Mesothelial cell of epicardium (in vitro differentiated cells): ENCODE results near the gene GALNTL6. TPM values are rescaled to one million over a fixed set of nuclear protein-coding genes. Genes with fewer than 3 reads are reported as not detected.

Experiments used
- DNase-seq, 2 experiments: peaks; one replicate each; pipeline ENCODE4 v3.0.0; 2021; ENCODE audit warnings: low spot score in 2 of 2; ENCODE audit not compliant: unreplicated experiment in 2 of 2
- H3K27ac Mint-ChIP-seq: 2 replicates; pipeline ENCODE4 v1.8.0; 2021; ENCODE audit warnings: mixed read lengths
- H3K27me3 Mint-ChIP-seq: 2 replicates; pipeline ENCODE4 v1.8.0; 2021; ENCODE audit warnings: low read depth, mixed read lengths
- H3K36me3 Mint-ChIP-seq: 2 replicates; pipeline ENCODE4 v1.8.0; 2021; ENCODE audit warnings: mixed read lengths
- H3K4me1 Mint-ChIP-seq: 2 replicates; pipeline ENCODE4 v1.8.0; 2021; ENCODE audit warnings: mixed read lengths
- H3K4me3 Mint-ChIP-seq: 2 replicates; pipeline ENCODE4 v1.8.0; 2021; ENCODE audit warnings: mild to moderate bottlenecking, moderate library complexity, mixed read lengths
- H3K9me3 Mint-ChIP-seq: 2 replicates; pipeline ENCODE4 v1.8.0; 2021; ENCODE audit warnings: mixed read lengths
- total RNA-seq: library from RNA; stranded (reverse); gene quantifications from 3 replicates; pipeline ENCODE4 v1.2.1, GENCODE V29; 2021
- TF ChIP-seq, protein P1 (sequence below): fragments of 200-600 bp; sonication (generic); IDR thresholded peaks from one replicate; pipeline ENCODE4 v1.5.0; 2021; ENCODE audit warnings: antibody characterized with exemption; ENCODE audit not compliant: unreplicated experiment

The GALNTL6 gene
- total RNA-seq, 1 donor from 2014 or later, result 1.3 TPM

DNA sequence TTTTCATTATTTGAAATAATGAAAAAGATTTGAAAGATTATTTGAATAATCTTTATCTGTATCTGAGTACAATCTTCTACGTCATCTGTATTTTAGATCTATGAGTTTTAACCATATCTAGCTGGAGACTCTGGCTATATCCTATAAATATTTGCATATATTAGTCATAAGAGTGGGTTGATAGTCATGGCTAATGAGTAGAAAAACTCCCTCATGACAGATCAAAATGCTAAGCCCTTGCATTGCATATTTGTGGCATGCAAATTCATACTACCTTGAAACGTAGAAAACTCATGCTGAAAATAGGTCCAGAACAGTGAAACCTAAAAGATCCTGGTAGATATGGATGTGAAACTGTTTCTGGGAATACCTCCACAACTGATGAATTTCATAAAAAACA lies 291.3 kb downstream of the GALNTL6 start:
- Mint-ChIP-seq H3K27ac (no peak overlapping the region), H3K27me3 (no peaks in the 10 kb centered on the region), H3K9me3 (peaks cover 3% of the 10 kb centered on the region), H3K36me3 (no peaks in the 10 kb centered on the region), H3K4me3 (no peak overlapping the region), H3K4me1 (peaks cover 2% of the 10 kb centered on the region)
- TF ChIP-seq, protein P1, sequence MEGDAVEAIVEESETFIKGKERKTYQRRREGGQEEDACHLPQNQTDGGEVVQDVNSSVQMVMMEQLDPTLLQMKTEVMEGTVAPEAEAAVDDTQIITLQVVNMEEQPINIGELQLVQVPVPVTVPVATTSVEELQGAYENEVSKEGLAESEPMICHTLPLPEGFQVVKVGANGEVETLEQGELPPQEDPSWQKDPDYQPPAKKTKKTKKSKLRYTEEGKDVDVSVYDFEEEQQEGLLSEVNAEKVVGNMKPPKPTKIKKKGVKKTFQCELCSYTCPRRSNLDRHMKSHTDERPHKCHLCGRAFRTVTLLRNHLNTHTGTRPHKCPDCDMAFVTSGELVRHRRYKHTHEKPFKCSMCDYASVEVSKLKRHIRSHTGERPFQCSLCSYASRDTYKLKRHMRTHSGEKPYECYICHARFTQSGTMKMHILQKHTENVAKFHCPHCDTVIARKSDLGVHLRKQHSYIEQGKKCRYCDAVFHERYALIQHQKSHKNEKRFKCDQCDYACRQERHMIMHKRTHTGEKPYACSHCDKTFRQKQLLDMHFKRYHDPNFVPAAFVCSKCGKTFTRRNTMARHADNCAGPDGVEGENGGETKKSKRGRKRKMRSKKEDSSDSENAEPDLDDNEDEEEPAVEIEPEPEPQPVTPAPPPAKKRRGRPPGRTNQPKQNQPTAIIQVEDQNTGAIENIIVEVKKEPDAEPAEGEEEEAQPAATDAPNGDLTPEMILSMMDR, result no peak
- no peak for DNase-seq

DNA sequence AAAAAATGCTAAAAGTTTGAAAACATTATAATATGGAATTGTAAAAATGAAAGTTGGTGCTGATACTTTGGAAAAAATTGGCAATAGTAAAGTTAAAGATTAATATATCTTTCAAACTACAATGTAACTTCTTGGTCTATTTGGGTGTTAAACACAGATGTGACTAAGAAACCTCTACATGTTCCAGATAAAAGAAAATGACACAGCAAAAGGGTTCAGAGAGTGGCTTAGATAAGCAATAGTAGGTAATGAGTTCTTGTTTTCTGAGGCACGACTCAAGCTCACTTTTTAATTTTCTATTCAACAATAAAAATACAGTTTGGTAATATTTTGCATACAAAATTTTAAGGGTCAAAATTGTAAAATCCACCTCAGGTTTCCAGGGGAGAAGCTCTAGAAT lies 292.7 kb downstream of the GALNTL6 start:
- Mint-ChIP-seq H3K4me3 (no peak overlapping the region), H3K27ac (no peak overlapping the region), H3K36me3 (no peaks in the 10 kb centered on the region), H3K27me3 (no peaks in the 10 kb centered on the region), H3K9me3 (peaks cover 3% of the 10 kb centered on the region), H3K4me1 (peaks cover 3% of the 10 kb centered on the region)
- no peak for DNase-seq
- TF ChIP-seq, protein P1, result no peak

DNA sequence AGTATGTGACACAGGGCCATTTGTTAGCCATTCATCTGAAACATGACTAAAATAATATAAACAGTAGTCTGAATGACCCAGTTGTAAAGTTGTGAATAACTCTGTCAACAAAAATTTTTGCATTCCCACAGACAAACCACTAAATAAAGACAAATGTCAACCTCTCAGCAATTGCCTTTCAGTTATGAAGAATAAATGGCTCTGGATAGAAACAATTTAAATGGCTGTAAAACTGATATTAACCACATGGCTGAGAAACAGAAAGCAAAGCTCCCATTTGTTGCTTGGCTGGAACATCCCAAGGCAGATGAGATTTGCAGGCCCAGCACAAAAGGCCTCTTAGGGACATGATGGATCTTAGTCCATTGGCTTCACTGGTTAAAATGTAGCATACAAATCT lies 296.3 kb downstream of the GALNTL6 start:
- no peak for DNase-seq
- Mint-ChIP-seq H3K27me3 (no peaks in the 10 kb centered on the region), H3K4me1 (peaks cover 3% of the 10 kb centered on the region)

DNA sequence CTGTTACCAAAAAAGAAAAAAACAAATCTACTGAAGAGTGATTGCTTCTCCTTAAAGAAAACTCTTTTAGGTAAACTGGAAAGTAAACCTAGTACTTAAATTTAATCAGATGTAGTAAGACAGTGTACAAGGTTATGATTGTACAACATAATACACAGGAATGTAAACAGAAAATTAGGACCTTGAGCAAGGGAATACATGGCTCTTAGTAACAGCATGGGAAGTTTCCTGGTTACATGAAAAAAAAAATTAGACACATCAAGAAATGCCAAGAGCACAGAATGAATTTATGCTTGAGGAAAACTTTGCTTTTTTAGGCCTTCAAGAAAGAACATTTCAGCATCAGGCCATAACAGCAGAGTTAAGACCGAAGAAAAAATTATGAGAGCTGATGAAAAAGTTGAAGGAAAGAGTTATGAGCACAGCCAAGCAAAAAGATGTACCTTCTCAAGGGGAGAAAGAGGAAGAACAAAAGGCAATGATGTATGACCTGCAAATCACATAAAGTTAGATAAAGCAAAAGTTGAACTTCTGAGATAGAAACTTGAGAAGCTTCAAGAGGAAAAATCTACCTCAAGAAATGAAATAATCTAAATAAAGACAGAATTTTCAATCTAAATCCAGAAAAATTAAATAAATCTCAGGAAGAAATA lies 311.6 kb downstream of the GALNTL6 start:
- Mint-ChIP-seq H3K4me3 (no peak overlapping the region), H3K27ac (no peak overlapping the region), H3K27me3 (no peaks in the 10 kb centered on the region), H3K4me1 (no peaks in the 10 kb centered on the region), H3K9me3 (no peaks in the 10 kb centered on the region), H3K36me3 (no peaks in the 10 kb centered on the region)
- TF ChIP-seq, protein P1, result no peak
- DNase-seq, result no peak

More for the DNA sequence above, 296.3 kb downstream of the GALNTL6 start:
- Mint-ChIP-seq H3K4me3 (no peak overlapping the region), H3K36me3 (no peaks in the 10 kb centered on the region), H3K27ac (peak overlapping the region; percentile 16), H3K9me3 (peaks cover 8% of the 10 kb centered on the region)
- TF ChIP-seq, protein P1, result no peak

DNA sequence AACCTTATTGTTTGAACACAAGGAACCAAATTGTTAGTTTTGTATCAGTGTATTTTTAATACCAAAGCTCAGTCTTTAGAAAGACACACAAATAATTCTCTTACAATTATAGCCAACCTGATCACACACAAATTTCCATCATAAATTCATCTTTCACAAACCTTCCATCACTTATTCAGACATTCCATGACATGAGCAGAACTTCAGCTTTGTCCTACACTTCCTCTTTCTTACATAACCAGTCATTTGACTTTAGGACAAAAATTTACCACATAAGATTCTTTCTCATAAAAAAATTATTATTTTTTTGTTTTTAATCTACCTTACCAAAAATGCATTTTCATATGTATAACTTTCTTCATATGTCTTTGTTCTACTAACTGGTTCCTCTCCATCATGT lies 312.2 kb downstream of the GALNTL6 start:
- H3K4me3 Mint-ChIP-seq, result no peak overlapping the region
- TF ChIP-seq, protein P1, result no peak
- no peaks in the 10 kb centered on the region for H3K27me3 Mint-ChIP-seq
- no peaks in the 10 kb centered on the region for H3K36me3 Mint-ChIP-seq
- H3K27ac Mint-ChIP-seq, result no peak overlapping the region
- DNase-seq, result no peak
- no peaks in the 10 kb centered on the region for H3K9me3 Mint-ChIP-seq
- no peaks in the 10 kb centered on the region for H3K4me1 Mint-ChIP-seq

DNA sequence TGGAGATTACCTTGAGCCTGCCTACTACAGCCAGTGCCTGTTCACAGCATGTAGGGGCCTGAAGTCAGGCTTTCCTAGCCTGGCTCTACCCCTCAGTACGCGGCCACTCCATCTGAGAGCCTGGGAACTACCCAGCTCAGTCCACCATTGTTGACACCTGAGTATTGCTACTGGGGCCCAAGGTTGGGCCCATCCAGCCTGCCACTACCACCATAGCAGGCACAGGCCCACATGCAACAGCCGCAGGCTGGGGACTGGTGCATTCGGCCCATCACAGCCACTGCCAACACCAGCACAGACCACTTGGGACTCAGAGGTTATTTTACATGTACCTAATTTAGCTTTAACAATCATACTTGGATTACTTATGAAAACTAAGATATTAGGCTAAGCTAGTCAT lies 314.0 kb downstream of the GALNTL6 start:
- Mint-ChIP-seq H3K27ac (no peak overlapping the region), H3K4me3 (no peak overlapping the region), H3K36me3 (no peaks in the 10 kb centered on the region), H3K27me3 (no peaks in the 10 kb centered on the region), H3K9me3 (no peaks in the 10 kb centered on the region), H3K4me1 (peaks cover 3% of the 10 kb centered on the region)
- TF ChIP-seq, protein P1, result no peak
- no peak for DNase-seq
